GM21526 (cell line): ENCODE data around the gene OR10J4.
"Not testable (repeated sequence)": the region's sequence is repeated elsewhere in the genome, so short reads cannot be mapped to it uniquely, and the experiment has no call there.

ENCODE experiments used
- ATAC-seq: cut with Tn5 transposase; IDR thresholded peaks from one replicate; pipeline ENCODE4 v1.9.1; 2021; ENCODE audit warnings: moderate library complexity; ENCODE audit not compliant: unreplicated experiment, low FRiP score

Gene OR10J4

GRCh38 chr1:159431904-159432303 is at the start of gene OR10J4:
TSS of gene OR10J4 (plus strand) at chr1:159432204.
- no peak for ATAC-seq

- no peak for ATAC-seq
Measured at GRCh38 chr1:159406821-159407220, 25.2 kb upstream of the OR10J4 start.

GRCh38 chr1:159408862-159409400 is 23.1 kb upstream of the OR10J4 start:
- ATAC-seq: no peak

GRCh38 chr1:159421821-159422220 is 10.2 kb upstream of the OR10J4 start:
- no peak for ATAC-seq

- no peak for ATAC-seq
Measured at GRCh38 chr1:159428536-159428935, 3.5 kb upstream of the OR10J4 start.

GRCh38 chr1:159429074-159429861 is 2.7 kb upstream of the OR10J4 start:
- ATAC-seq: no peak

GRCh38 chr1:159430985-159431384 is 1.0 kb upstream of the OR10J4 start:
- no peak for ATAC-seq

- ATAC-seq: no peak
Measured at GRCh38 chr1:159436469-159436868, 4.5 kb downstream of the OR10J4 start.

GRCh38 chr1:159439422-159439821 is 7.4 kb downstream of the OR10J4 start, which contains the start of gene OR10J1:
TSS of gene OR10J1 (plus strand) at chr1:159439722. CDS start at chr1:159439792, 70 bp downstream.
- no peak for ATAC-seq

GRCh38 chr1:159441360-159441759 is 9.4 kb downstream of the OR10J4 start:
- ATAC-seq: no peak

GRCh38 chr1:159442428-159442827 is 10.4 kb downstream of the OR10J4 start:
- no peak for ATAC-seq

GRCh38 chr1:159443066-159443750 is 11.2 kb downstream of the OR10J4 start:
- no peak for ATAC-seq

GRCh38 chr1:159444511-159444910 is 12.5 kb downstream of the OR10J4 start:
- no peak for ATAC-seq

- no peak for ATAC-seq
Measured at GRCh38 chr1:159448181-159448580, 16.2 kb downstream of the OR10J4 start.

- not testable (repeated sequence) for ATAC-seq
Measured at GRCh38 chr1:159449605-159450004, 17.6 kb downstream of the OR10J4 start.

GRCh38 chr1:159459551-159459950 is 27.5 kb downstream of the OR10J4 start:
- ATAC-seq: no peak

- ATAC-seq: no peak
Measured at GRCh38 chr1:159465191-159465603, 33.2 kb downstream of the OR10J4 start.

GRCh38 chr1:159468321-159468720 is 36.3 kb downstream of the OR10J4 start:
- ATAC-seq: no peak

GRCh38 chr1:159469921-159470533 is 38.0 kb downstream of the OR10J4 start:
- no peak for ATAC-seq

GRCh38 chr1:159473335-159473734 is 41.3 kb downstream of the OR10J4 start:
- ATAC-seq: no peak

GRCh38 chr1:159474926-159475325 is 42.9 kb downstream of the OR10J4 start:
- no peak for ATAC-seq
